ENCODE measurements around the gene HMHB1.

GRCh38 chr5:143775258-143775657 lies 36.7 kb upstream of the HMHB1 start:
- no peak for TF ChIP-seq CTCF (IDR thresholded peaks at IDR 0.05)
- no peak for TF ChIP-seq POLR2A (IDR thresholded peaks at IDR 0.05)

All from upper lobe of left lung (tissue), 4 donors.